SK-N-MC (cell line): ENCODE data around the gene NEXN.

Source experiments
- EZH2 ChIP-seq: fragments of 200-600 bp; sonication (generic); IDR thresholded peaks from one replicate; pipeline ENCODE4 v1.6.1; 2017; ENCODE audit warnings: antibody characterized with exemption
- FOXP2 ChIP-seq: optimal IDR thresholded peaks from 2 replicates; pipeline ENCODE3; 2011; ENCODE audit warnings: mild to moderate bottlenecking, moderate library complexity; ENCODE audit not compliant: insufficient read depth; ENCODE audit errors: extremely low read length, control extremely low read depth
- POLR2AphosphoS5 ChIP-seq: IDR thresholded peaks from 2 replicates; pipeline ENCODE4 v1.6.1; 2012; ENCODE audit warnings: mild to moderate bottlenecking, low read depth, low read length, borderline replicate concordance

- TF ChIP-seq POLR2AphosphoS5: no peak
- no peak for TF ChIP-seq EZH2
- no peak for TF ChIP-seq FOXP2
Measured at GRCh38 chr1:77846966-77847365, 41.5 kb upstream of the NEXN start.
